ENCODE results near the gene TST. TPM values are rescaled to one million over a fixed set of nuclear protein-coding genes. Genes with fewer than 3 reads are reported as not detected.

TST gene
- total and polyA plus RNA-seq, 2 of the 8 experiments (the other 6 are each of a cell fraction or from before 2014, with no cell fraction given) = 22.6 to 61.6 TPM

DNA sequence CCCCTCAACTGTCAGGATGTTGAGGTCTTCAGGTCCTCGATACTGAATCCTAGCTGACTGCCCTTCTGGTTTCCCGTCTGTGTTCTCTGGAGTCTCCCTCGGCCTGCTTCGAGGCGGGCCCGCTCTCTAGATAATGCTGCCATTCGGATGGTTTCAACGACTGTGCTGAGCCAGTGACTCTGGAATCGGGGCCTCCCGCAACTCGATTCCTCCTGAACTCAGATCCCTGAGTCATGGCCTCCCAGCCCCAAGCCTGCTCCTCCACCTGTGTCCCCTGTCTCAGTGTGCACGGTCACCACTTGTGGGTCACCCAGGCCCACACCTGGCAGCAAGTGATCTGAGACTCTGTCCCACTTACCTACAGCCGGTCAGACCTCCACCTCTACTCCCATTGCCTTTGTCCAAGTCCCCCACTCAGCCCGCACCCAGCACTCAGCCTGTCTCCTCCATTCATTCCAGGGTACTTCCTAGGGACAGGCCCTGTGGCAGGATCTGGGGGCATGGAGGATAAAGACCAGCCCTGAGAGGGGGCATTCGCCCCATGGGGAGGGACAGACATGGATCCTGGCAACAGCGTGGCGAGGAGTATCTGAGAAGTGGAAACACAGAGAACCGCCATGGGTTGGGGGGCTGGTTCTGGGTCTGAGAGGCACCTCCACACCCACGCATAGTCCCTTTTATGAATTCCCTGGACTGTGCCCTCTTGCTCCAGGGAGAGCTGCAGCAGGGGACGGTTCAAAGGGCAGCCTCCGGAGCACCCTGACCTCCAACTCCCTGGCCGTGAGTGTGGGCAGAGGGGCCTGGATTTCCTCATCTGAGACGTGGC lies 14.6 kb upstream of the TST start (continued):
- TF ChIP-seq, protein P1, sequence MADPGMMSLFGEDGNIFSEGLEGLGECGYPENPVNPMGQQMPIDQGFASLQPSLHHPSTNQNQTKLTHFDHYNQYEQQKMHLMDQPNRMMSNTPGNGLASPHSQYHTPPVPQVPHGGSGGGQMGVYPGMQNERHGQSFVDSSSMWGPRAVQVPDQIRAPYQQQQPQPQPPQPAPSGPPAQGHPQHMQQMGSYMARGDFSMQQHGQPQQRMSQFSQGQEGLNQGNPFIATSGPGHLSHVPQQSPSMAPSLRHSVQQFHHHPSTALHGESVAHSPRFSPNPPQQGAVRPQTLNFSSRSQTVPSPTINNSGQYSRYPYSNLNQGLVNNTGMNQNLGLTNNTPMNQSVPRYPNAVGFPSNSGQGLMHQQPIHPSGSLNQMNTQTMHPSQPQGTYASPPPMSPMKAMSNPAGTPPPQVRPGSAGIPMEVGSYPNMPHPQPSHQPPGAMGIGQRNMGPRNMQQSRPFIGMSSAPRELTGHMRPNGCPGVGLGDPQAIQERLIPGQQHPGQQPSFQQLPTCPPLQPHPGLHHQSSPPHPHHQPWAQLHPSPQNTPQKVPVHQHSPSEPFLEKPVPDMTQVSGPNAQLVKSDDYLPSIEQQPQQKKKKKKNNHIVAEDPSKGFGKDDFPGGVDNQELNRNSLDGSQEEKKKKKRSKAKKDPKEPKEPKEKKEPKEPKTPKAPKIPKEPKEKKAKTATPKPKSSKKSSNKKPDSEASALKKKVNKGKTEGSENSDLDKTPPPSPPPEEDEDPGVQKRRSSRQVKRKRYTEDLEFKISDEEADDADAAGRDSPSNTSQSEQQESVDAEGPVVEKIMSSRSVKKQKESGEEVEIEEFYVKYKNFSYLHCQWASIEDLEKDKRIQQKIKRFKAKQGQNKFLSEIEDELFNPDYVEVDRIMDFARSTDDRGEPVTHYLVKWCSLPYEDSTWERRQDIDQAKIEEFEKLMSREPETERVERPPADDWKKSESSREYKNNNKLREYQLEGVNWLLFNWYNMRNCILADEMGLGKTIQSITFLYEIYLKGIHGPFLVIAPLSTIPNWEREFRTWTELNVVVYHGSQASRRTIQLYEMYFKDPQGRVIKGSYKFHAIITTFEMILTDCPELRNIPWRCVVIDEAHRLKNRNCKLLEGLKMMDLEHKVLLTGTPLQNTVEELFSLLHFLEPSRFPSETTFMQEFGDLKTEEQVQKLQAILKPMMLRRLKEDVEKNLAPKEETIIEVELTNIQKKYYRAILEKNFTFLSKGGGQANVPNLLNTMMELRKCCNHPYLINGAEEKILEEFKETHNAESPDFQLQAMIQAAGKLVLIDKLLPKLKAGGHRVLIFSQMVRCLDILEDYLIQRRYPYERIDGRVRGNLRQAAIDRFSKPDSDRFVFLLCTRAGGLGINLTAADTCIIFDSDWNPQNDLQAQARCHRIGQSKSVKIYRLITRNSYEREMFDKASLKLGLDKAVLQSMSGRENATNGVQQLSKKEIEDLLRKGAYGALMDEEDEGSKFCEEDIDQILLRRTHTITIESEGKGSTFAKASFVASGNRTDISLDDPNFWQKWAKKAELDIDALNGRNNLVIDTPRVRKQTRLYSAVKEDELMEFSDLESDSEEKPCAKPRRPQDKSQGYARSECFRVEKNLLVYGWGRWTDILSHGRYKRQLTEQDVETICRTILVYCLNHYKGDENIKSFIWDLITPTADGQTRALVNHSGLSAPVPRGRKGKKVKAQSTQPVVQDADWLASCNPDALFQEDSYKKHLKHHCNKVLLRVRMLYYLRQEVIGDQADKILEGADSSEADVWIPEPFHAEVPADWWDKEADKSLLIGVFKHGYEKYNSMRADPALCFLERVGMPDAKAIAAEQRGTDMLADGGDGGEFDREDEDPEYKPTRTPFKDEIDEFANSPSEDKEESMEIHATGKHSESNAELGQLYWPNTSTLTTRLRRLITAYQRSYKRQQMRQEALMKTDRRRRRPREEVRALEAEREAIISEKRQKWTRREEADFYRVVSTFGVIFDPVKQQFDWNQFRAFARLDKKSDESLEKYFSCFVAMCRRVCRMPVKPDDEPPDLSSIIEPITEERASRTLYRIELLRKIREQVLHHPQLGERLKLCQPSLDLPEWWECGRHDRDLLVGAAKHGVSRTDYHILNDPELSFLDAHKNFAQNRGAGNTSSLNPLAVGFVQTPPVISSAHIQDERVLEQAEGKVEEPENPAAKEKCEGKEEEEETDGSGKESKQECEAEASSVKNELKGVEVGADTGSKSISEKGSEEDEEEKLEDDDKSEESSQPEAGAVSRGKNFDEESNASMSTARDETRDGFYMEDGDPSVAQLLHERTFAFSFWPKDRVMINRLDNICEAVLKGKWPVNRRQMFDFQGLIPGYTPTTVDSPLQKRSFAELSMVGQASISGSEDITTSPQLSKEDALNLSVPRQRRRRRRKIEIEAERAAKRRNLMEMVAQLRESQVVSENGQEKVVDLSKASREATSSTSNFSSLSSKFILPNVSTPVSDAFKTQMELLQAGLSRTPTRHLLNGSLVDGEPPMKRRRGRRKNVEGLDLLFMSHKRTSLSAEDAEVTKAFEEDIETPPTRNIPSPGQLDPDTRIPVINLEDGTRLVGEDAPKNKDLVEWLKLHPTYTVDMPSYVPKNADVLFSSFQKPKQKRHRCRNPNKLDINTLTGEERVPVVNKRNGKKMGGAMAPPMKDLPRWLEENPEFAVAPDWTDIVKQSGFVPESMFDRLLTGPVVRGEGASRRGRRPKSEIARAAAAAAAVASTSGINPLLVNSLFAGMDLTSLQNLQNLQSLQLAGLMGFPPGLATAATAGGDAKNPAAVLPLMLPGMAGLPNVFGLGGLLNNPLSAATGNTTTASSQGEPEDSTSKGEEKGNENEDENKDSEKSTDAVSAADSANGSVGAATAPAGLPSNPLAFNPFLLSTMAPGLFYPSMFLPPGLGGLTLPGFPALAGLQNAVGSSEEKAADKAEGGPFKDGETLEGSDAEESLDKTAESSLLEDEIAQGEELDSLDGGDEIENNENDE (IDR thresholded peaks at IDR 0.05; ENCODE audit: insufficient replicate concordance, low read length) = no peak
- TF ChIP-seq, protein P2, sequence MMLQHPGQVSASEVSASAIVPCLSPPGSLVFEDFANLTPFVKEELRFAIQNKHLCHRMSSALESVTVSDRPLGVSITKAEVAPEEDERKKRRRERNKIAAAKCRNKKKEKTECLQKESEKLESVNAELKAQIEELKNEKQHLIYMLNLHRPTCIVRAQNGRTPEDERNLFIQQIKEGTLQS (IDR thresholded peaks at IDR 0.05; ENCODE audit: insufficient read depth, low read depth, low read length) = no peak

Data from H1 (cell line).